OCI-LY1 (cell line): ENCODE results near the gene RAMP3.

Experiments
- H2AFZ ChIP-seq: fragments of 200-600 bp; sonication (generic), shearing (Covaris generic); 2 replicates; pipeline ENCODE4 v1.6.0; 2014; ENCODE audit warnings: antibody characterized with exemption, mild to moderate bottlenecking, low read length
- H3F3A ChIP-seq: fragments of 200-600 bp; sonication (generic), shearing (Covaris generic); 2 replicates; pipeline ENCODE4 v1.6.0; 2014; ENCODE audit warnings: mild to moderate bottlenecking, antibody characterized with exemption, low read length, moderate library complexity; ENCODE audit not compliant: insufficient read depth
- H3K27ac ChIP-seq: fragments of 200-600 bp; sonication (generic); 2 replicates; pipeline ENCODE4 v1.5.1; 2014; ENCODE audit warnings: low read length, mixed run types, mild to moderate bottlenecking, low read depth; ENCODE audit not compliant: poor library complexity, severe bottlenecking
- H3K27me3 ChIP-seq: fragments of 200-600 bp; sonication (generic); 2 replicates; pipeline ENCODE4 v1.6.0; 2014; ENCODE audit warnings: antibody characterized with exemption, mild to moderate bottlenecking, low read length, moderate library complexity; ENCODE audit not compliant: insufficient read depth
- H3K36me3 ChIP-seq: fragments of 200-600 bp; sonication (generic); 2 replicates; pipeline ENCODE4 v1.6.1; 2014; ENCODE audit warnings: mild to moderate bottlenecking, antibody characterized with exemption, low read length, moderate library complexity, mixed read lengths; ENCODE audit not compliant: insufficient read depth
- H3K4me1 ChIP-seq: fragments of 200-600 bp; sonication (generic); 2 replicates; pipeline ENCODE4 v1.5.1; 2014; ENCODE audit warnings: mild to moderate bottlenecking, low read length, moderate library complexity; ENCODE audit not compliant: insufficient read depth, severe bottlenecking
- H3K4me2 ChIP-seq: fragments of 200-600 bp; sonication (generic), shearing (Covaris generic); 2 replicates; pipeline ENCODE4 v1.6.1; 2014; ENCODE audit warnings: low read length
- H3K4me3 ChIP-seq: fragments of 200-600 bp; sonication (generic); 2 replicates; pipeline ENCODE4 v1.5.1; 2014; ENCODE audit warnings: low read length, low read depth, mild to moderate bottlenecking, mixed read lengths; ENCODE audit not compliant: poor library complexity, severe bottlenecking
- H3K79me2 ChIP-seq: fragments of 200-600 bp; shearing (Covaris generic); 2 replicates; pipeline ENCODE4 v1.6.1; 2016; ENCODE audit warnings: mixed run types, low read length, mixed read lengths; ENCODE audit not compliant: insufficient read depth
- H3K9ac ChIP-seq: fragments of 200-600 bp; sonication (generic), shearing (Covaris generic); 2 replicates; pipeline ENCODE4 v1.6.1; 2014; ENCODE audit warnings: mild to moderate bottlenecking, low read length, mixed read lengths
- H3K9me2 ChIP-seq: fragments of 200-600 bp; sonication (generic), shearing (Covaris generic); 2 replicates; pipeline ENCODE4 v1.6.1; 2014; ENCODE audit warnings: low read depth, mild to moderate bottlenecking, low read length, mixed read lengths
- H3K9me3 ChIP-seq: fragments of 200-600 bp; shearing (Covaris generic); 2 replicates; pipeline ENCODE4 v1.6.1; 2014; ENCODE audit warnings: low read length, mixed read lengths
- H4K20me1 ChIP-seq: fragments of 200-600 bp; sonication (generic), shearing (Covaris generic); 2 replicates; pipeline ENCODE4 v1.6.0; 2016; ENCODE audit warnings: mild to moderate bottlenecking, low read length; ENCODE audit not compliant: insufficient read depth
- EZH2 ChIP-seq: fragments of 200-600 bp; sonication (generic), shearing (Covaris generic); IDR thresholded peaks from 2 replicates; pipeline ENCODE4 v1.8.0; 2017; ENCODE audit warnings: borderline replicate concordance, mixed run types, mild to moderate bottlenecking, antibody characterized with exemption, low read length, moderate library complexity, mixed read lengths
- TF ChIP-seq, protein P1 (sequence below): fragments of 200-600 bp; sonication (generic), shearing (Covaris generic); IDR thresholded peaks from 2 replicates; pipeline ENCODE4 v1.5.1; 2017; ENCODE audit warnings: mild to moderate bottlenecking, antibody characterized with exemption, low read length, moderate library complexity, mixed read lengths

Gene RAMP3

DNA sequence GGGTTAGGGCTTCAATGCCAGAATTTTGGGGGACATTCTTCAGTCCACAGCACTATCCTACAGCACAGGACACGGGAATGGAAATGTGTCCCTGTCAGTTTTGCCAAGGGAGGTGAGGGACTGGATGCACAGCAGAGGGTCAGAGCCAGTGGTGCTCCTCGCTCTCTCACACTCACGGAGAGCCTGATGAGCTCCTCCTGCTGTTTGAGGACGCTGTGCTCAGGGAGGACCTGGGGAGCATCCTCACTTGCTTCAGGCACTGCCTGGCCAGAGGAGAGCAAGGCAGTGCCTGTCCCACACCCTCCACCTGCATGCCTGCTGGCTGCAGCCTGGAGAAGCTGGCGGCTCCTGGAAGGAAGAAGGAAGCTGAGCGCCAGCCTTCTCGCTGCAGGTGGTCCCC is 58.6 kb downstream of the RAMP3 start:
- Histone ChIP-seq H3K27ac (no peak overlapping the region), H4K20me1 (no peaks in the 10 kb centered on the region), H3K27me3 (peaks cover 6% of the 10 kb centered on the region; the same call in 1 of the 2 replicates), H3K9me2 (no peaks in the 10 kb centered on the region), H3K4me2 (no peak overlapping the region), H3F3A (no peaks in the 10 kb centered on the region), H2AFZ (no peak overlapping the region), H3K9me3 (no peaks in the 10 kb centered on the region), H3K36me3 (no peaks in the 10 kb centered on the region), H3K4me3 (no peak overlapping the region), H3K9ac (no peak overlapping the region), H3K4me1 (no peaks in the 10 kb centered on the region), H3K79me2 (no peaks in the 10 kb centered on the region)
- TF ChIP-seq, protein P1, sequence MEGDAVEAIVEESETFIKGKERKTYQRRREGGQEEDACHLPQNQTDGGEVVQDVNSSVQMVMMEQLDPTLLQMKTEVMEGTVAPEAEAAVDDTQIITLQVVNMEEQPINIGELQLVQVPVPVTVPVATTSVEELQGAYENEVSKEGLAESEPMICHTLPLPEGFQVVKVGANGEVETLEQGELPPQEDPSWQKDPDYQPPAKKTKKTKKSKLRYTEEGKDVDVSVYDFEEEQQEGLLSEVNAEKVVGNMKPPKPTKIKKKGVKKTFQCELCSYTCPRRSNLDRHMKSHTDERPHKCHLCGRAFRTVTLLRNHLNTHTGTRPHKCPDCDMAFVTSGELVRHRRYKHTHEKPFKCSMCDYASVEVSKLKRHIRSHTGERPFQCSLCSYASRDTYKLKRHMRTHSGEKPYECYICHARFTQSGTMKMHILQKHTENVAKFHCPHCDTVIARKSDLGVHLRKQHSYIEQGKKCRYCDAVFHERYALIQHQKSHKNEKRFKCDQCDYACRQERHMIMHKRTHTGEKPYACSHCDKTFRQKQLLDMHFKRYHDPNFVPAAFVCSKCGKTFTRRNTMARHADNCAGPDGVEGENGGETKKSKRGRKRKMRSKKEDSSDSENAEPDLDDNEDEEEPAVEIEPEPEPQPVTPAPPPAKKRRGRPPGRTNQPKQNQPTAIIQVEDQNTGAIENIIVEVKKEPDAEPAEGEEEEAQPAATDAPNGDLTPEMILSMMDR, result no peak
- TF ChIP-seq EZH2, result no peak

DNA sequence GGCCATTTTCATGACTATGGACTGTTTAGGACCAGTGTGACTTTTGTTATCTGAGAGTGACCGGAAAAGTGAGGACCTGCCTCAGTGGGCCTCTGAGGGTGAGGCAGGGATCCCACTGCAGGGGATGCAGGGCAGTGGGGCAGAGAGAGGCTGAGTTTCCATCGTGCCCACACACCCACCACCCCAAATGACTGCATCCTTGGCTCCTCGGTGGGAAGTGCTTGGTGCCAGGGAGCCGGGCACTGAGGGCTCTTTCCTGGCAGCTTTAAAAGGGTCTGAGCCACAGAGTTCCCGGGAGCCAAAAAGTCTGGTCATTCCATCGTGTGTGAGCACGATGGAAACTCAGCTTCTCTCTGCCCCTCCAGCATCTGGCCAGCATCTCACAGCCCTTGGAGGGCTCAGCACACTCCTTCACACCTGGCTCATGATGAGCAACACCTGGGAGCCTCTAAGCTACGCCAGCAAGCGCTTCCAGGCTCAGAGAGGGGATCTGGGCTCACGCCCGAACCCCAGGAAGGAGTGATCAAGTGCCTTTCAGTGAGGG is 59.1 kb downstream of the RAMP3 start:
- Histone ChIP-seq H3K36me3 (no peaks in the 10 kb centered on the region), H3K27ac (no peak overlapping the region), H3K4me1 (no peaks in the 10 kb centered on the region), H3K27me3 (peaks cover 11% of the 10 kb centered on the region; the same call in 1 of the 2 replicates), H3K4me2 (no peak overlapping the region), H2AFZ (no peak overlapping the region), H3K9me3 (no peaks in the 10 kb centered on the region), H4K20me1 (no peaks in the 10 kb centered on the region), H3F3A (no peaks in the 10 kb centered on the region), H3K9ac (no peak overlapping the region), H3K4me3 (no peak overlapping the region), H3K79me2 (no peaks in the 10 kb centered on the region), H3K9me2 (no peaks in the 10 kb centered on the region)
- TF ChIP-seq, protein P1, result no peak
- no peak for TF ChIP-seq EZH2

DNA sequence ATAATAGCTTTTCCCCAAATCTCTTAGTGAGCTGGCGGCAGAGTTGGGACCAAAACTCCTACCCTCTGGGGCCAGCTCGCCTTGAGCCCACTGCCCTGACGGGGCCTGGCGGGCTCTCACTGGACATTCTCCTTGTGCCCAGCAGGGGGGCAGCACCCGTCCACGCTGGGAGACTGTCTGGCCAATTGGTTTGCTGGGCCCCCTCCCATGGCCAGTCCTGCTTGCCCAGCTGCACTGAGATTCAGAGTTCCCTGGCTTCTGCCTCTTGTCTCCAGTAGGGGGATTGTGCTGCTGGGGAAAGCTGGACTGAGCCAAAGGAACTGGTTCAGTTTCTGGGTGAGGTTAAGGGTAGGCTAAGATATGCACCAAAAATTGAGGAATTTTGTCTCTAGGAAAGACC is 59.8 kb downstream of the RAMP3 start:
- Histone ChIP-seq H4K20me1 (no peaks in the 10 kb centered on the region), H3K9me3 (no peaks in the 10 kb centered on the region), H3K4me2 (no peak overlapping the region), H3F3A (no peaks in the 10 kb centered on the region), H3K9me2 (no peaks in the 10 kb centered on the region), H3K4me3 (no peak overlapping the region), H2AFZ (no peak overlapping the region), H3K4me1 (no peaks in the 10 kb centered on the region), H3K27me3 (peaks cover 11% of the 10 kb centered on the region; the same call in 1 of the 2 replicates), H3K36me3 (no peaks in the 10 kb centered on the region), H3K27ac (no peak overlapping the region), H3K9ac (no peak overlapping the region), H3K79me2 (no peaks in the 10 kb centered on the region)
- TF ChIP-seq, protein P1, result no peak; the same call in 1 of the 2 replicates
- TF ChIP-seq EZH2, result no peak
